RPMI7951 (cell line): ENCODE results near the gene ITIH4. TPM values are rescaled to one million over a fixed set of nuclear protein-coding genes. Genes with fewer than 3 reads are reported as not detected.

Source experiments
- DNase-seq: peaks from one replicate; pipeline ENCODE4 v3.0.0-alpha.2; 2012; ENCODE audit warnings: low read depth
- total RNA-seq: library from RNA; depleted of rRNA; stranded (reverse); fragments of >200 nt; shearing (Covaris generic); gene quantifications from 2 replicates; pipeline ENCODE4 v1.2.3, GENCODE V29; 2014

The ITIH4 gene
- total RNA-seq, 1 experiment from 2014 or later, result 0.48 TPM

GRCh38 chr3:52848617-52849016 lies 18.1 kb upstream of the ITIH4 start:
- DNase-seq, result peak; percentile 56

DNA sequence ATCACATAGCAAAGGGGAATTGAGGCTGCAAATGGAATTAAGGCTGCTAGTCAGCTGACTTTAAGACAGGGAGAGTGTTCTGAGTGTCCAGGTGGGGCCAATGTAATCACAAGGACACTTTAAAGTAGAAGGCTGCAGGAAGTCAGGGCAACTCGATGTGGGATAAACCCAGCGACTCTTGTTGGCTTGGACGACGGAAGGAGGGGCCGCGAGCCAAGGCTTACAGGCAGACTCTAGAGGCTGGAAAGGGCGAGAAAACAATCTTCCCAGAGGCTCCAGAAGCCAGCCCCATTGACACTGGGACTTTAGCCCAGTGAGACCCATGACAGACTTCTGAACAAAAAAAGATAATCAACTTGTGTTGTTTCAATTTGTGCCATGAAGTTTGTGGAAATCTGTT lies 17.3 kb upstream of the ITIH4 start:
- no peak for DNase-seq

GRCh38 chr3:52847241-52847640 lies 16.8 kb upstream of the ITIH4 start:
- no peak for DNase-seq

GRCh38 chr3:52846432-52846965 lies 16.0 kb upstream of the ITIH4 start:
- DNase-seq, result no peak

DNA sequence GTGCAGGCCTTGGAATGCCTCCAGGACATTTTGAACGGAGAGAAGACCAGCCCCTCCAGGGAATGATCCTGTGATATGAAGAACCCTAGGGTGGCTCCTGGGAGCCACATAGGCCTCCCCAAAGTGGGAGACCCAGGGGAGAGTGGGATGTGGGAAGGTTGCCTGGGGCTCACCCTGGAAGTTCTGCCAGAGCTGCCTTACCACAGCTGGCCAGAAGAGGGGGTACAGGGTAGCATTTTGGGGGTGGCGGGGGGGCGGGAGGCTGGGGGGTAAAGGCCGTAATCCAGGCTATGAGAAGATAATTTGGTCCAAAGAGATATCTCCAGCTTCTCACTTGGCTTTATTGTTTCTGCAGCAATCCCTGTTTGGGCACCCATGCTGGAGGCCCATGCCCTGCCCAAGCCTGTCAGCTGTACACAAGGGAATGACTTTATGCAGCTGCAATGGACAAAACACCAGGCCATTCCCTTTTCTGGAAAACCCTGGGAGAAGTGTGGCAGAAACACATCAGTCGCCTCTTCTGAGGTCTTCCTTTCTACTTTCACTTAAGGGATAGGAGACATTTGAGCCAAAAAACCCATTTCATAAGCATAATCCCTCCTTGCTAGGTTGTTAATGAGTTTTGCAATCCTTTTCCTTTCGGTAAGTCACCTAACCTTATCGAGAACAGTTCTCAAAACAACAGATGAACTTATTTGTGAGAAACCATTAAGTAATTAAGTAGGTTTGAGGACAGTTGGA lies 15.4 kb upstream of the ITIH4 start:
- DNase-seq, result no peak

GRCh38 chr3:52845157-52845556 lies 14.7 kb upstream of the ITIH4 start:
- DNase-seq, result no peak

DNA sequence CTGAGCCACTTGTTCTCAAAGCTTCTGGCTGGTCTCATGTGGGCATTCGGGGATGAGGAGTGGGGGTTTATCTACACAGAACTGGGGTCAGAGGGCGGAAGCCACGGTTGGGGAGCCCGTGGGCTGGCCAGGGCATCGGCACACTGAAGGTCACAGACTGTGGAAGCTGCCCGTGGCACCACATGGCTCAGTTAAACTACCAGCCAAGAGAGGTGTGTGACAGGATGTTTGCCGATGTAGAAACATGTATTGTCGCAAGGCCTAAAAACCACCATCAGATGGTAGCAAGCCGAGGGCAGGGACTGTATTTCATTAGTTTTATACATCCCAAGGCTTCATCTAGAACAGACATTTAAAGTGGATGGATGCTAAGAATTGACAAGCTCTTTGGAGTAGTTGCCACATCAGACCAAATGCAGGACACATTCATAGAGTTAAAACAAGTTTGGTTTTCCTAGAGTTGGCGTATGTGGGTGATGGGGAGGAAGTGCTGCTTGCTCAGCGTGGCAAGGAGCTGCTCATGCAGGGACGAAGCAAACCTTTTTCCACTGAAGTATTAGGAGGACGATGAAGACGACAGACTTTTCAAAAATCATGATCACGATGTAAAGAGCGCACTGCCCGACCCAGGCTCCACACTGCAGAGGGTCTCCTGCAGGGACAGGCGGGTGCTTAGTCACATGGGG lies 14.0 kb upstream of the ITIH4 start:
- no peak for DNase-seq

GRCh38 chr3:52843881-52844280 lies 13.4 kb upstream of the ITIH4 start:
- DNase-seq, result no peak

DNA sequence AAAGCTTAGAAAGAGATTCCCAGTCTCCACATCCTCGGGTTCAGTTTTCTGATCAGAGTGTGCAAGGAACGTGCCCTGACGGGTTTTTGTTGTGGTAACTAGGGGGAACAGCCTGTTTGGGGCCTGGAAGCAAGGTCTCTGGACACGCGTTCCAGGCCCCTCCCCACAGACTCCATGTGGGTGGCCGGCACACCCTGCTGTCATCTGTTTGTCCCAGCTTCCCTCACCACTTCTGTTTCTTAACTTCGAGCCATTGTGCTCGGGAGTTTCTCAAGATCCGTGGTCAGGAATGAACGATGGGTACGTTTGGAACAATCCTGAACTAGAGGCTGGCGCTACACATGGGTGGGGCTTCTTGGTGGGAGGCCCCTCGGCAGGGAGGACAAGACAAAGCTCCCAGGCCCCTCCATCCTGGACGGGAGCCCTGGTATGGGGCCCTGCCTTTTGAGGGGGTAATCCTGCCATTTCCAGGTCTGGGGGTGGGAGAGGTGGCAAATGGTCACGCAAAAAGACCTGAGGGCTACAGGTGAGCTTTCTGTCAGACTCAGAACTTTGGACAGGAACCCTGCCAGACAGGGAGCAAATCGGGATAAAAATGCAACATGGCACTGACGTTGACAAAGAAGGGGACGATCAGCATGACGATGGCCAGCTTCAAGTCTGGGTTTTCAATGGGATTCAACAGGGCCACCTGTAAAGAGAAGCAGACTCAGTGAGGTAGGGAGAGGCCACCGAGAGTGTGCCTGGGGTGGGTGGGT lies 12.8 kb upstream of the ITIH4 start:
- DNase-seq, result no peak

- DNase-seq, result no peak
These were observed 12.0 kb upstream of the ITIH4 start for GRCh38 chr3:52842424-52842823.

- DNase-seq, result no peak
These were observed 11.5 kb upstream of the ITIH4 start for GRCh38 chr3:52841981-52842340.

DNA sequence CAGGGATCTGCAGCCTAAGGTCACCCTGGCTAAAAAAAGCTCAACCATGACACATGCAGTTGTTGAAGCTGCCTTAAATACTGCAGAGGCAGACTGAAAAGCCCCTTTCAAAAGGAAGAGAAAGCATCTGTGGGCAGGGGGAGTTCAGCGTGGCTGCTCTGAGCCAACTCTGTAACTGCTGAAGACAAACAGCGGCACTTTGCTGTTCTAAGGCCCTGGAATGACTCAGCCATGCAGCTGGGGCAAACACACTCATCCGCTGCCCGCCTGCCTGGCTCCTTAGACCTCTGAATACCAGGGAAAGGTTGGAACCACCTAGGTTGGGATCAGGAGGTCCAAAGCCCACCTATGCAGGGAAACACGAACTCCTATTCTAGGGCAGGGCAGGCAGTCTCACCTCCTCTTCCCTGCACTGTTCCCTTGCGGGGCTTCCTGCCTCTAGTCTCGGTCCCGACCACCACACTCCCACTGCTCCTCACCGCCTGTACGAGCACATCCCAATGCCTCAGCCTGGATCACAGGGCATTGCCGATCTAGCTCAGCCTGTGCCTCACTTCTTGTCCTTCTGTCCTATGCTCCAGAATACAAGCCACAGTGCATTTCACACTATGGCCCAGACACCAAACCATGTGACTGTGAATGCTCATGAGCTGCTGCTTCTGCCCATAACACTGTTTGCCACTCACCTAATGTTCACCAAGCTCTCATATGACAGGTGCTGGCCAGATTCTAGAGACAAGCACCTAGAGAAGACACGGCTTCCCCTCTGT lies 10.9 kb upstream of the ITIH4 start:
- no peak for DNase-seq

- peak; percentile 13 for DNase-seq
These were observed 9.5 kb upstream of the ITIH4 start for GRCh38 chr3:52839892-52840545.

DNA sequence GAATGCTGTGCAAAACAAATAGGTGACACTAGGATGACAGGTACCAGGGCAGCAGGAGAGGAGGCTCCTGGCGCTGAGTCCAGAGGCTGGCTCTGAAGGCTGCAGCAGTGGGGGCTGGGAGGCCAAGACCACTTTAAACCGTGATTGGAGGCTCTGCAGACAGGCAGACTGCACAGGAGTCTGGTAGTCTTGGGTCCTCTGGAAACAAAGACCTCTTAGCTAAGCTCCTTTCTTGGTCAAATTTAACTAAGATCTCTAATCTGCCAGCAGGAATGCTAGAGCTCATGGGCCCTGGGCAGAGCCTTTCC lies 8.8 kb upstream of the ITIH4 start:
- DNase-seq, result no peak

DNA sequence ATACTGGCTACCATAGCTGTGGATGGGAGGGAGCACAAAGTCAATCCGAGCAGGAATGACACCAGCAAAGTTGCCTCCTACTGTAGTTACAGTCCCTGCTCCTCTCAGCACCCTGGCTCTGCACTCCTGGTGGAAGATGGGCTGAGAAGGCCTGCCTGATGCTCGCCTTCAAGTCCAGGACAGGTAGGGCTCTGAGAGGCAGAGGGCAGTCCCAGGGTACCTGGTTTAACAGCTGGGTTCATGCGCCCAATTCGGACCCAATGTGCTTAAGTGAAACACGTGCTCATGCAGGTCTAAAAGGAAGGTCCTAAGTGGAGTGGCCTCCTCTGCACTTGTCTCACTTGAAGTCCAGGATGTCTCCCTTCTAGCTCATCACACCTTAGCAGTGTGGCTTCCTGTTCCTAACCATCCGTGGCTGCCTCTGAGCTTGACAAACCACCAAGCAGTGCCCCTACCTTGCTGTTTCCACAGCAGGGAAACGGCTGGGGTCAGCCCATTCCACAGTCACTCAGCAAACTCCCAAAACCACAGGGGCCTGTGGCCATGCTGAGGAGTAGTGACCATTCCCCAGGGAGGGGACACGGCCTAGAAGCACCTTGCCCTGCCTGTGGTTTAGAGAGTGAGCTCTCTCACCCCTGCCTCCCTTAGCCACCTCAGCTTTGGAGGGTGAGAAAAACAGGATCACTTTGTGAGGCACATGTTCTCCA lies 8.2 kb upstream of the ITIH4 start:
- no peak for DNase-seq

DNA sequence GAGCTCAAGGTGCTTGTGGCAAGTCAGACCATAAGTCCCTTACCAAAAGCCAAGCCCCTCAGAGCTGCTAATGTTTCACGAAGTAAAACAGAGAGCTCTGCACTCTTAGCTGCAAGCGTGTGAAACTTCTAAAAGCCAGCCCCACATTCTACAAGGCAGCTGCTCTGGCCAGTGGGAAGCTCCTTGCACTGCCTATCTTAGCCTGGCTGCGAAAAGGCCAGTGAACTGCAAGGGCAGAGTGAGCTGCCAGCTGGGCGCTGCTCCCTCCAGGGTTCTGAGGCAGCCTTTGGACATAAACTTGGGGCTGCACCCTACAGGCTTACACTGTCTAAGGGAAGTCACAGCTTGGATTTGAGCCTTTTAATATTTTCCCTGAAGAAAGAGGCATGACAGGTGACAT lies 6.5 kb upstream of the ITIH4 start:
- no peak for DNase-seq

GRCh38 chr3:52836471-52836845 lies 6.0 kb upstream of the ITIH4 start:
- DNase-seq, result no peak

GRCh38 chr3:52835766-52836470 lies 5.4 kb upstream of the ITIH4 start:
- no peak for DNase-seq

- DNase-seq, result no peak
These were observed 4.5 kb upstream of the ITIH4 start, which contains the start of gene MUSTN1 for GRCh38 chr3:52834871-52835501. TSS of gene MUSTN1 (minus strand) at chr3:52835019. CDS start at chr3:52834948, 71 bp downstream.

DNA sequence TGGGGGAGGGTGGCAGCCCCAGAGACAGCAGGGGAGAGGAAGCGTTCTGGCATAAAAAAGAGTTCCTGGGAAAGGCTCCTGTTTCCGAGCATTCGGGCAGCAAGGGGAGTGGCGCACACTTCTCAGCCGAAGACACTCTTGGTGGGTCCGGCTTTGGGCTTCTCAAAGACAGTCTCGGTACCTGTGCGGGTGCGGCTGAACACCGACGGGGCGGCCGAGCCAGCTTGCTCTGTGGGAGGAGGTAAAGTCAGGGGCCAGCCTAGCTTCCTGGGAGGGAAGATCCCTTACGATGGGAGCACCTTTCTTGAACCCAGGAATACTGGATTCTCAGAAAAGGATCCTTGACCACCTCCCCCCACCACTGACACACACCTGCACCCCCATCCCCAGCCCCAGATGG lies 2.7 kb upstream of the ITIH4 start:
- no peak for DNase-seq
